Activated naive CD8-positive, alpha-beta T cell treated with anti-CD3 and anti-CD28 coated beads, Interleukin-2, amount 10 ng/mL, durations not matched to agents 7 days and 5 days (primary cell): Measurements from ENCODE around the gene TRIM34. TPM values are rescaled to one million over a fixed set of nuclear protein-coding genes. Genes with fewer than 3 reads are reported as not detected.

Source experiments
- total RNA-seq, 2 experiments: library from RNA; stranded (reverse); gene quantifications; one replicate each; pipeline ENCODE4 v1.2.3, GENCODE V29; 2021

The TRIM34 gene
- total RNA-seq, 2 experiments from 2014 or later: 17.3 to 17.5 TPM

Other genes with a start within 250 kb of the TRIM34 start
- gene OR51M1, start 241.2 kb upstream of the TRIM34 start, total RNA-seq: not detected
- not detected for gene OR51Q1, start 202.9 kb upstream of the TRIM34 start, total RNA-seq
- gene OR51I1, start 183.5 kb upstream of the TRIM34 start, total RNA-seq: not detected
- not detected for gene OR51I2, start 175.7 kb upstream of the TRIM34 start, total RNA-seq
- not detected for gene OR52D1, start 136.3 kb upstream of the TRIM34 start, total RNA-seq
- gene UBQLN3, start 115.0 kb upstream of the TRIM34 start, total RNA-seq: under 1 TPM in 1 of 2 experiments, not detected in 1; 0.17 TPM
- under 1 TPM; 0.30 to 0.60 TPM for gene UBQLNL, start 108.3 kb upstream of the TRIM34 start, total RNA-seq
- not detected for gene OR52H1, start 76.5 kb upstream of the TRIM34 start, total RNA-seq
- gene OR52B6, start 44.1 kb upstream of the TRIM34 start, total RNA-seq: not detected
- gene TRIM6, start 28.4 kb upstream of the TRIM34 start, total RNA-seq: 1 to 10 TPM; 1.5 to 2.7 TPM
- gene TRIM5, start 60.1 kb downstream of the TRIM34 start, total RNA-seq: 10 to 100 TPM; 33.1 to 36.4 TPM
- 100 to 1,000 TPM; 341 to 369 TPM for gene TRIM22, start 64.8 kb downstream of the TRIM34 start, total RNA-seq
- gene OR56B1, start 111.4 kb downstream of the TRIM34 start, total RNA-seq: under 1 TPM; 0.86 to 0.99 TPM
- gene OR52N4, start 129.2 kb downstream of the TRIM34 start, total RNA-seq: 1 to 10 TPM; 1.7 to 1.8 TPM
- not detected for gene OR52N5, start 158.4 kb downstream of the TRIM34 start, total RNA-seq
- gene OR52N1, start 166.3 kb downstream of the TRIM34 start, total RNA-seq: not detected
- gene OR52N2, start 183.9 kb downstream of the TRIM34 start, total RNA-seq: not detected
- not detected for gene OR52E6, start 216.9 kb downstream of the TRIM34 start, total RNA-seq
- not detected for gene OR52E8, start 232.7 kb downstream of the TRIM34 start, total RNA-seq